GM19328 (cell line): ENCODE measurements around the gene UMAD1.

ENCODE experiments used
- ATAC-seq: cut with Tn5 transposase; IDR thresholded peaks from one replicate; pipeline ENCODE4 v1.9.1; 2021; ENCODE audit warnings: mild to moderate bottlenecking, moderate library complexity; ENCODE audit not compliant: unreplicated experiment

Gene UMAD1

DNA sequence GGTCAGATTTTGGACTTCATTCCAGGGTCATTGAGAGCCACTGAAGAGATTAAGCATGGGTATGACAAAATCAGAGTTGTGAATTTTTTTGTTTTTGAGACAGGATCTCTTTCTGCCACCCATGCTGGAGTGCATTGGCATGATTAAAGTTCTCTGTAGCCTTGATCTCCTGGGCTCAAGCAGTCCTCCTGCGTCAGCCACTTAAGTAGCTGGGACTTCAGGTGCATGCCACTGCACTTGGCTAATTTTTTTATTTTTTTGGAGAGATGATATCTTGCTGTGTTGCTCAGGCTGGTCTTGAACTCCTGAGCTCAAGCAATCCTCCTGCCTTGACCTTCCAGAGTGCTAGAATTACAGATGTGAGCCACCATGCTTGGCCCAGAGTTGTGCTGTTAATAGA lies 275.5 kb downstream of the UMAD1 start:
- ATAC-seq = no peak

DNA sequence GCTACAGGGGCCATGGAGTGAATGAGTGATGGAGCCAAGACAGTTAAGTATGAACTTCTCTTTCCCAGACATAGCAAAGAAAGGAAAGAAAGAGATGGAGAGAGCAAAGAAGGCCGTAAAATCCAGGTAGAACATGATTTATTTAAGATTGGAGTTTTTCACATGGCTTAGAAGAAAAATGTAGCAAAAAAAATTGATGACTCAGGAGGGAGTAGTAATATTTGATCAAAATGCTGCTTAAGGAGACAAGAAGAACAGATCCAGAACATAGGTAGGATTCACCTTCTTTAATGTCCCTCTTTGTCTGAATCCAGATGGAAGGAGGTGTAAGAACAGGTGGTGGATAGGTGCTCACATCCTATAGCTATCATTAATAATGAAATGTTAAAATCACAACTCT lies 277.0 kb downstream of the UMAD1 start:
- no peak for ATAC-seq

DNA sequence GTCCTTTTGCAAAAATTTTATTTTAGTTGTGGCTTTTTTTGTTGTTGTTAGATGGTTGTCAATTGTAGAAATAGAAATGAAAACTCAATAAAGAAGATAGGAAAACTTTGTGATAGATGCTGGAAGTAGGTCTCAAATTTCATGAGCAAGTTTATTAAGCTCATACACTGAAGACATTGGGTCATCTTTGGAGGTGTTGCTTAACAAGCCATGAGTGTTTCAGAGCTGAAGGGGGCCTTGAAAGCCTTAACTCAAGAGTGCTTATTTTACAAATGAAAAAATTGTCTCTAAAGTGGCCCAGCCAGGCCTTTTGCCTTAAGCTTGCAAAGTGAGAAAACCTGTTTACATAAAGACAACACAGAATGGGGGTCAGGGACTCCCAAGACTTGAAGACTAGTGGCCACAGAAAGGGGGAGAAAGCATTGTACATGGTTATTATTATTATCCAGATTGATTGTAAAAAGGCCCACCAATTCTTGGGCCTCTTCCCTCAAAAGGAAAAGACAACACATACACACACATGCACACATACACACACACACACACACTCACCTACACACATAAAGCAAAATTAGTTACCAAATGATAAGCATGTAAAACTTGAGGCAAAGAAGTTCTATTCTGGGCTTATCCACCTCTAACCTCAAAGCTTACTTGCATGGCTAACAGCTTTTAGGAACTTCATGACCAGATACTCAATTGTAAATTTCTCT lies 278.3 kb downstream of the UMAD1 start:
- ATAC-seq = no peak

DNA sequence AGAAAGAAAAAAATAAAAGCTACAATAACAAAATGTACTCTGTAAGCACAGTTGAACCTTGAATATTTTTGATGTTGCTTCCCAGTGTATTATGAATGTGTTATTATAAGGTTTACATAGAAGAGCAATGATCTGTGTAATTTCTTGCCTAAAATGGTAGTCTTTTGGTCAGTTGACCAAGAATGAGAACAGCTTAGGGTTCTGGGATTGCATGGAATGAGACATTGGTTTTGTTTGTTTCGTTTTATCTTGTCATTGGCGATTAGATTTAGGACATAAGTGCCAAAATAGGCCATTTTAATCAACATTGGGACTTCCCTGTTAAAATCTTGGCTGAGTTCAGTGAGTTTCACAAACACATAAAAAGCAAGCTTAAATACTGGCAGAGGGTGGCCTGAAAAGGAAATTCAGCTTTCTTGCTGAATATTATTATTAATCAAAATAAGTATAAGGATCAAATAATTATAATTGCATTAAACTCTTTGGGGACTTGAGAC lies 278.9 kb downstream of the UMAD1 start:
- no peak for ATAC-seq

DNA sequence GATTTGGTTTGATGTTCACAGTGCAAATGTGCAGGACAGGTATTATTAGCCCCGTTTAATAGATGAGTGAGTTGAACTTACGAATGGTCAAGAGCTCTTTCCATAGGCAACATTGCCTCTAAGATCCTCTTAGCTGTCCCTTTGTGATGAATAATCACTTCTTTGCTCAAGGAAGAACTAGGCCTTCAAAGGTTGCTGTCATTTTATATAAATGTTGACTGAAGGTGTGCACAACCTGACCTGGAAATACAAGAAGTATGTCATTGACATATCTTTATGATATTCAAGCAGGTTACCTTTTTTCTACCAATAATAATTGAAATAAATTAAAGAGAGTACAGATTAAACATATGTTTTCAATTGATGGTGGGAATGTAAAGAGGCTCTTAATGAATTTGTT lies 279.5 kb downstream of the UMAD1 start:
- ATAC-seq = no peak

DNA sequence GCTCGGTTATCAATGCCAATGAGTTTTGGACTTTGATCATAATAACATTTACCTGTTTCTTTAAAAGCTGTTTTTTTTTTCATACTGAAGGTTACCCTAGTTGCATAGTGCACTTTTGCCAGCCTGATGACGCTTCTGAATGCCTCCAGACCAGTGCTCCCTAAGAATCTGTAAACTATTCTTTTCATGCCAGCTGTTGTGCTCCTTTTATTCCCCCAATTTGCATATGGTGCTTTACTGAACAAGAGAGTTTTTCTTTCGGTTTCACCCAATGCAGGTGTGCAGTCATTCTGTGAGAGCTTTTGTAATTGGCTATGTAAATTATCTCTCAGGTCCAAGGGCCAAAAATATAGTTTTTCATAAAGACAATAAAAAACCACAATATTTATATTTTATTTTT lies 279.9 kb downstream of the UMAD1 start:
- ATAC-seq = peak; percentile 82

DNA sequence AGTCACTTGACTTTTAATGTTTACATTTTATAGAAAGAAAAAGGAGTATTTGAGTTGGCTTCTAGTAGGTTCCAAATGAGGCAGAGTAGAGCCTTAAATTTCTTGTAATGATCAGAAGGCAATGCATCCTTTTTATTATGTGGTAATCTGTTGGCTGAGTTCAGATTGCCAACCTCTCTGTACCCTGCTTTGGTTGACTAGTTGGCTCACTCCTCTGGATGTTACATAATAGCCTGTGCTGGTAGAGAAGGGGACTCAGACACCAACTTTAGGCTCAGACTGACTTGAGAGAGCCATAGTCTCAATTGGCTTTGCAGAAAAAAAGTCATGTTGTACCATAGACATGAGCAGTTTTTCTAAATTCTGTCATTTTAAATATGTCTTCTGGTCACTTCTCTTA lies 281.3 kb downstream of the UMAD1 start:
- ATAC-seq = no peak

DNA sequence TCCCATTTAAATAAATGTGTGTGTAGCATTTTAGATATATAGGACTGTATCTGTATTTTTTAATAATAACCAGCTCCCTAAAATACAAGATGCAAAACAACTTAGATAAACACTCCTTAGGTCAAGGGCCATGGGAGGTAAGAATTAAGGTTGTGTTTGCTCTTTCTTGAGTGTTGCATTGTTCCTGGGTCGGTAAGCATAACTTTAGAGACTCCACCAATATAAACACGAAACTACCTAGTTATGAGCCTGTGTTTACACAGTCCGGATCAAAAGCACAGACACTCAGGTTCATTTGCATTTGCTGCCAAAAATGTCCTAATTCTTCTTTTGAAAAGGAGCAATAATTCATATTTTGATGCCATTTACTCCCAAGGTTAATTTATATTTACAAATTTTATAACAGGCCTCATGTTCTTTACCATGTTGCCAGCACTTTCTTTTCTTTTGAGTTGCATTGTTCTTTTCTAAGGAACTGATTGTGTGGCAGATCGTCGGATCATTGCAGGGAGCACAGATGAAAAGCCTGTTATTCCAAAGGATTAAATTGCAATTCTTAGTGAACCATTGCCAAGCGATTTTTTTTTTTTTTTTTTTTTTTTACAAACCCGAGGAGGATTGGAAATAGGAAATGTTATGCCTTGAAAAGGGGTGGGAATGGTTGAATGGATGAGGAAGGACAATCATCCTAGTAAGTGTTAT lies 282.3 kb downstream of the UMAD1 start:
- no peak for ATAC-seq

DNA sequence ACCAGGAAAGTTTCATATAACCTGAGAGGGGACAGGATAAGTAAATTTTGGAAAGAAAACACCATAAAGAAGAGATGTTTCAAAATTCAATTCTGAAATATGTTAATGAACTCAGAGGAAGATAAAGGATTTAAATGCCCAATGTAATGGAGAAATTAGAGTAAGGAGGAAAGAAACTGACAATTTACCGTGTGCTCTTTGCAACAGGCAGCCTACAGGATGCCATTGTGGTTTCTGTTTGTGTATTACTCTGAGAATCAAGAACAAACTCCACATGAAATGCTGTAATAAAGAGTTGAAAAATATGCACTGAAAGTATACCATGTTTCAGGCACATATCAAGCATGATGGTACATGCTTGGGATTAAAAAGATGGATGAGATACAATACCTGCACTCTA lies 283.3 kb downstream of the UMAD1 start:
- ATAC-seq = no peak

DNA sequence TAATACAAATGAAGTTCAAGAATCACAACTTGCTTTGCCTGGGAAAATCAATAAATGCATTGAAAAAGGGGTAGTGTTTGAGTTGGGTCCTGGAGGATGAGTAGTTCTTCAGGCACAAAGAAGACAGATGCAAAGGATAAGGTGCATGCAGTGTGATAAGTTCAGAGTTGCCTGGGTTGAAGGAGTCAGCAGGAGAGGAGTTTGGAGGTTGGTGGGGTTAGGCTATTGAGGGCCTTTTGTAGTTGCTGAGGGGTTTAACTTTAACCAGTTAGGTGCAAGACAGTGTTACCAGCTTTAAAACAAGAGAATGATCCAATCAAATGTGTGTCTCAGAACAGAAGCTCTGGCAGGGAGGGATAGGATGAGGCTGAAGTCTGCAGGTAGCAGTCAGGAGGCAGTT lies 283.8 kb downstream of the UMAD1 start:
- ATAC-seq = no peak
